ENCODE data around the gene ARL6IP5. TPM values are rescaled to one million over a fixed set of nuclear protein-coding genes. Genes with fewer than 3 reads are reported as not detected.

ARL6IP5 gene
- total and polyA plus RNA-seq, 9 of the 15 experiments (the other 6 are each of a cell fraction or from before 2014, with no cell fraction given): 10.3 to 54.0 (median 12.7) TPM

DNA sequence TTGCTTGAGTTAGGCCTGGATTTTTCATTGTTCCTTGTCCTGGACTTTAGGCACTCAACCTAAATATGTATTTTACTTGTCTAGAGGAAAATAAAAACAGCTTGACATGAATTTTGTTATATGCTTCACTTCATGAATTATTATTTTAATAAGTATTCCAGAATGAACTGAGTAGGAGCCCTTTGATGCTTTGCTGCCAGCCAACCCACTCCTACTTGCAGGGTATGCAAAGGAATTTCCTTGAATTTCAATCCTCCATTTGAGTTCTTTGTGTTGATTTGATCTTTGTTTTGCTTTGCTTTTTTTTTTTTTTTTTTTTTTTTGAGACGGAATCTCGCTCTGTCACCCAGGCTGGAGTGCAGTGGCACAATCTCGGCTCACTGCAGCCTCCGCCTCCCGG lies 11.6 kb downstream of the ARL6IP5 start:
- H3K4me2 ChIP-seq (ENCODE audit: insufficient read depth, low read length): no peak overlapping the region
- H2AFZ ChIP-seq (ENCODE audit: low read depth, low read length): no peak overlapping the region
- ChIA-PET POLR2A (no interaction called here), CTCF (ENCODE audit: low intra/inter-chr PET ratio) (no interaction called here)
- no CpG with 5 or more reads among the region's 5 CpGs for WGBS (ENCODE audit: insufficient coverage, low coverage, missing lambda C conversion rate)
- no TSS peak for BruUV-seq (replicated peaks)
- intact Hi-C loops (cut with micrococcal nuclease): no loop called here
- no peaks in the 10 kb centered on the region for H4K20me1 ChIP-seq (replicated peaks; ENCODE audit: control insufficient read depth, insufficient read depth, low read length)
- H3K79me2 ChIP-seq (ENCODE audit: control insufficient read depth, insufficient read depth, low read length): no peaks in the 10 kb centered on the region
- FAIRE-seq (no peak), DNase-seq (ENCODE audit: extremely low read depth in 1 of 4, low spot score in 3 of 4) (no peak), ATAC-seq (no peak)
- no peaks in the 10 kb centered on the region for H3K9me3 ChIP-seq (replicated peaks; ENCODE audit: control insufficient read depth, insufficient read depth, low read depth, low read length)
- H3K27me3 ChIP-seq (ENCODE audit: control insufficient read depth in 2 of 2, insufficient read depth in 2 of 2, low read length in 2 of 2): no peaks in the 10 kb centered on the region
- H3K9ac ChIP-seq (ENCODE audit: insufficient read depth in 1 of 2, low read depth in 2 of 2, low read length in 2 of 2): no peak overlapping the region
- in situ Hi-C loops (cut with MboI): no loop called here
- H3K4me1 ChIP-seq (replicated peaks in 1 of 2; ENCODE audit: control insufficient read depth in 2 of 2, insufficient read depth in 2 of 2, low read length in 2 of 2): peaks cover 2 to 3% of the 10 kb centered on the region in 2 experiments; a peak in 4 of 5 replicates
- TF ChIP-seq, protein P1, sequence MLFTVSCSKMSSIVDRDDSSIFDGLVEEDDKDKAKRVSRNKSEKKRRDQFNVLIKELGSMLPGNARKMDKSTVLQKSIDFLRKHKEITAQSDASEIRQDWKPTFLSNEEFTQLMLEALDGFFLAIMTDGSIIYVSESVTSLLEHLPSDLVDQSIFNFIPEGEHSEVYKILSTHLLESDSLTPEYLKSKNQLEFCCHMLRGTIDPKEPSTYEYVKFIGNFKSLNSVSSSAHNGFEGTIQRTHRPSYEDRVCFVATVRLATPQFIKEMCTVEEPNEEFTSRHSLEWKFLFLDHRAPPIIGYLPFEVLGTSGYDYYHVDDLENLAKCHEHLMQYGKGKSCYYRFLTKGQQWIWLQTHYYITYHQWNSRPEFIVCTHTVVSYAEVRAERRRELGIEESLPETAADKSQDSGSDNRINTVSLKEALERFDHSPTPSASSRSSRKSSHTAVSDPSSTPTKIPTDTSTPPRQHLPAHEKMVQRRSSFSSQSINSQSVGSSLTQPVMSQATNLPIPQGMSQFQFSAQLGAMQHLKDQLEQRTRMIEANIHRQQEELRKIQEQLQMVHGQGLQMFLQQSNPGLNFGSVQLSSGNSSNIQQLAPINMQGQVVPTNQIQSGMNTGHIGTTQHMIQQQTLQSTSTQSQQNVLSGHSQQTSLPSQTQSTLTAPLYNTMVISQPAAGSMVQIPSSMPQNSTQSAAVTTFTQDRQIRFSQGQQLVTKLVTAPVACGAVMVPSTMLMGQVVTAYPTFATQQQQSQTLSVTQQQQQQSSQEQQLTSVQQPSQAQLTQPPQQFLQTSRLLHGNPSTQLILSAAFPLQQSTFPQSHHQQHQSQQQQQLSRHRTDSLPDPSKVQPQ (CRISPR knock-in tag; IDR thresholded peaks at IDR 0.05; ENCODE audit: borderline replicate concordance): no peak
- TF ChIP-seq HMG20B (CRISPR knock-in tag; IDR thresholded peaks at IDR 0.05) (no peak), ZNF197 (CRISPR knock-in tag; IDR thresholded peaks at IDR 0.05; ENCODE audit: low read depth) (no peak), SREBF1 (IDR thresholded peaks at IDR 0.05; ENCODE audit: borderline replicate concordance, low read depth, low read length) (no peak), ARID1B (IDR thresholded peaks at IDR 0.05) (no peak), FOXM1 (IDR thresholded peaks at IDR 0.05; ENCODE audit: low read depth) (no peak), FOXM1 (CRISPR knock-in tag; IDR thresholded peaks at IDR 0.05; ENCODE audit: low read depth) (no peak), ADNP (tag; IDR thresholded peaks at IDR 0.05) (no peak), SRSF1 (IDR thresholded peaks at IDR 0.05; ENCODE audit: low read depth, low read length) (no peak), MAZ (CRISPR knock-in tag; conservative IDR thresholded peaks at IDR 0.05 in 1 of 2, IDR thresholded peaks at IDR 0.05 in 1 of 2) (no peak), RBM14 (IDR thresholded peaks at IDR 0.05; ENCODE audit: borderline replicate concordance, insufficient read depth, low read depth, low read length) (no peak), EGR1 (conservative IDR thresholded peaks at IDR 0.05) (no peak), CSDE1 (IDR thresholded peaks at IDR 0.05) (no peak), TBL1XR1 (IDR thresholded peaks at IDR 0.05; ENCODE audit: low read length in 2 of 2) (no peak), ZZZ3 (IDR thresholded peaks at IDR 0.05) (no peak), KHSRP (IDR thresholded peaks at IDR 0.05) (no peak), TCF7L2 (IDR thresholded peaks at IDR 0.05; ENCODE audit: low read depth, low read length) (no peak)
- H3K4me3 ChIP-seq: no peak overlapping the region
- H3K36me3 ChIP-seq (ENCODE audit: control insufficient read depth, insufficient read depth, low read length): no peaks in the 10 kb centered on the region
- no peak overlapping the region for H3K27ac ChIP-seq (ENCODE audit: extremely low read depth, low read depth, low read length)
- H3K9me1 ChIP-seq (ENCODE audit: control insufficient read depth, insufficient read depth, low read length): no peaks in the 10 kb centered on the region

All from K562 (cell line).